Astrocyte (in vitro differentiated cells and primary cell): ENCODE data around the gene C10orf67. TPM values are rescaled to one million over a fixed set of nuclear protein-coding genes. Genes with fewer than 3 reads are reported as not detected.

Source experiments
- DNase-seq: peaks from one replicate; pipeline ENCODE4 v3.0.0-alpha.2; 2010; ENCODE audit warnings: low read depth
- FAIRE-seq: peaks from 2 replicates; lab custom pipeline; 2011; peaks lifted over from hg19 to GRCh38; lab: Jason Lieb, UNC
- H2AFZ ChIP-seq: 2 replicates; pipeline ENCODE4 v1.6.0; 2012; ENCODE audit warnings: low read depth, low read length, inconsistent platforms
- H3K27ac ChIP-seq: 2 replicates; pipeline ENCODE4 v1.5.1; 2011; ENCODE audit warnings: low read depth, low read length, inconsistent platforms
- H3K27me3 ChIP-seq: 2 replicates; pipeline ENCODE4 v1.6.0; 2011; ENCODE audit warnings: low read length, inconsistent platforms; ENCODE audit not compliant: insufficient read depth
- H3K36me3 ChIP-seq: 2 replicates; pipeline ENCODE4 v1.5.1; 2011; ENCODE audit warnings: low read length, inconsistent platforms; ENCODE audit not compliant: insufficient read depth
- H3K4me1 ChIP-seq: 2 replicates; pipeline ENCODE4 v1.5.1; 2011; ENCODE audit warnings: low read length, inconsistent platforms; ENCODE audit not compliant: insufficient read depth
- H3K4me2 ChIP-seq: 2 replicates; pipeline ENCODE4 v1.6.0; 2012; ENCODE audit warnings: low read length, inconsistent platforms
- H3K4me3 ChIP-seq: 2 replicates; pipeline ENCODE4 v1.5.1; 2011; ENCODE audit warnings: low read depth, mild to moderate bottlenecking, low read length, inconsistent platforms; ENCODE audit not compliant: insufficient read depth
- H3K79me2 ChIP-seq: 2 replicates; pipeline ENCODE4 v1.6.0; 2012; ENCODE audit warnings: mild to moderate bottlenecking, low read length, inconsistent platforms; ENCODE audit not compliant: insufficient read depth
- H3K9ac ChIP-seq: 2 replicates; pipeline ENCODE4 v1.6.0; 2012; ENCODE audit warnings: mild to moderate bottlenecking, low read length, inconsistent platforms
- H3K9me3 ChIP-seq: 2 replicates; pipeline ENCODE4 v1.5.1; 2012; ENCODE audit warnings: low read depth, mild to moderate bottlenecking, low read length, inconsistent platforms; ENCODE audit not compliant: insufficient read depth
- H4K20me1 ChIP-seq: 2 replicates; pipeline ENCODE4 v1.6.0; 2012; ENCODE audit warnings: low read length, inconsistent platforms; ENCODE audit not compliant: insufficient read depth
- H3K27ac Mint-ChIP-seq: one replicate; pipeline ENCODE4 v1.8.0; 2021; ENCODE audit warnings: mild to moderate bottlenecking, mixed read lengths; ENCODE audit not compliant: unreplicated experiment
- H3K27me3 Mint-ChIP-seq: one replicate; pipeline ENCODE4 v1.8.0; 2021; ENCODE audit warnings: low read depth, mixed read lengths; ENCODE audit not compliant: unreplicated experiment
- H3K36me3 Mint-ChIP-seq: one replicate; pipeline ENCODE4 v1.8.0; 2021; ENCODE audit warnings: low read depth, mixed read lengths; ENCODE audit not compliant: unreplicated experiment
- H3K4me1 Mint-ChIP-seq: one replicate; pipeline ENCODE4 v1.8.0; 2021; ENCODE audit warnings: low read depth, mixed read lengths; ENCODE audit not compliant: unreplicated experiment
- H3K4me3 Mint-ChIP-seq: one replicate; pipeline ENCODE4 v1.8.0; 2021; ENCODE audit warnings: mild to moderate bottlenecking, moderate library complexity, mixed read lengths; ENCODE audit not compliant: unreplicated experiment
- H3K9me3 Mint-ChIP-seq: one replicate; pipeline ENCODE4 v1.8.0; 2021; ENCODE audit warnings: mild to moderate bottlenecking, mixed read lengths; ENCODE audit not compliant: unreplicated experiment
- CTCF ChIP-seq: IDR thresholded peaks from 2 replicates; pipeline ENCODE4 v1.5.1; 2011; ENCODE audit warnings: low read depth, mild to moderate bottlenecking, inconsistent platforms, low read length, moderate library complexity; ENCODE audit not compliant: insufficient read depth
- EZH2 ChIP-seq: IDR thresholded peaks from 2 replicates; pipeline ENCODE4 v1.6.1; 2012; ENCODE audit warnings: mild to moderate bottlenecking, low read length, inconsistent platforms; ENCODE audit not compliant: insufficient read depth
- total RNA-seq: library from RNA; stranded (reverse); gene quantifications from 2 replicates; pipeline ENCODE4 v1.2.1, GENCODE V29; 2021

C10orf67 gene
- total RNA-seq, 1 donor from 2014 or later = 0.27 TPM

GRCh38 chr10:23198940-23199767 is 145.4 kb downstream of the C10orf67 start:
- no peaks in the 10 kb centered on the region for H4K20me1 ChIP-seq
- TF ChIP-seq EZH2 (no peak), CTCF (no peak)
- H2AFZ ChIP-seq = no peak overlapping the region
- peaks cover 2% of the 10 kb centered on the region for H3K4me1 ChIP-seq
- DNase-seq = no peak
- Mint-ChIP-seq H3K27me3 (peaks cover 90% of the 10 kb centered on the region), H3K9me3 (peaks cover 7% of the 10 kb centered on the region), H3K4me1 (no peaks in the 10 kb centered on the region), H3K36me3 (no peaks in the 10 kb centered on the region), H3K4me3 (no peak overlapping the region), H3K27ac (no peak overlapping the region)
- no peak overlapping the region for H3K4me3 ChIP-seq
- no peaks in the 10 kb centered on the region for H3K79me2 ChIP-seq
- no peaks in the 10 kb centered on the region for H3K9me3 ChIP-seq
- FAIRE-seq = no peak
- no peak overlapping the region for H3K27ac ChIP-seq
- H3K27me3 ChIP-seq = peaks cover 74% of the 10 kb centered on the region
- H3K36me3 ChIP-seq = no peaks in the 10 kb centered on the region
- H3K4me2 ChIP-seq = no peak overlapping the region
- no peak overlapping the region for H3K9ac ChIP-seq

GRCh38 chr10:23198610-23198939 is 146.0 kb downstream of the C10orf67 start:
- Mint-ChIP-seq H3K9me3 (peaks cover 7% of the 10 kb centered on the region), H3K36me3 (no peaks in the 10 kb centered on the region), H3K4me1 (no peaks in the 10 kb centered on the region), H3K4me3 (no peak overlapping the region), H3K27me3 (peaks cover 88% of the 10 kb centered on the region), H3K27ac (no peak overlapping the region)
- DNase-seq (no peak), FAIRE-seq (no peak)
- Histone ChIP-seq H3K9me3 (no peaks in the 10 kb centered on the region), H3K9ac (no peak overlapping the region), H2AFZ (no peak overlapping the region), H3K27me3 (peaks cover 78% of the 10 kb centered on the region), H3K27ac (no peak overlapping the region), H3K4me2 (no peak overlapping the region), H3K79me2 (no peaks in the 10 kb centered on the region), H3K4me3 (no peak overlapping the region), H3K36me3 (no peaks in the 10 kb centered on the region), H3K4me1 (peaks cover 2% of the 10 kb centered on the region), H4K20me1 (no peaks in the 10 kb centered on the region)
- no peak for TF ChIP-seq CTCF
- no peak for TF ChIP-seq EZH2

GRCh38 chr10:23197416-23197861 is 147.2 kb downstream of the C10orf67 start:
- Histone ChIP-seq H3K4me3 (no peak overlapping the region), H3K27me3 (peaks cover 73% of the 10 kb centered on the region), H4K20me1 (no peaks in the 10 kb centered on the region), H3K79me2 (no peaks in the 10 kb centered on the region), H3K9me3 (no peaks in the 10 kb centered on the region), H3K9ac (no peak overlapping the region), H3K4me1 (peaks cover 2% of the 10 kb centered on the region), H3K4me2 (no peak overlapping the region), H3K27ac (no peak overlapping the region), H3K36me3 (no peaks in the 10 kb centered on the region), H2AFZ (no peak overlapping the region)
- DNase-seq (no peak), FAIRE-seq (no peak)
- Mint-ChIP-seq H3K36me3 (no peaks in the 10 kb centered on the region), H3K4me3 (no peak overlapping the region), H3K27me3 (peaks cover 83% of the 10 kb centered on the region), H3K9me3 (peaks cover 8% of the 10 kb centered on the region), H3K27ac (no peak overlapping the region), H3K4me1 (no peaks in the 10 kb centered on the region)
- no peak for TF ChIP-seq CTCF
- no peak for TF ChIP-seq EZH2
